IMR-90 (cell line): Measurements from ENCODE around the gene ATG10. TPM values are rescaled to one million over a fixed set of nuclear protein-coding genes. Genes with fewer than 3 reads are reported as not detected.
A peak's percentile ranks its signal among the peaks of the same experiment; 100 is the strongest.

Source experiments
- ATAC-seq: fragments of 200-7000 bp; cut with Tn5 transposase; 2 replicates; pipeline ENCODE4 v1.9.1; 2020; ENCODE audit warnings: low read depth, mild to moderate bottlenecking, moderate library complexity
- BruUV-seq: library from RNA; stranded (reverse); fragments of 400-500 nt; replicated peaks from 2 replicates; lab custom pipeline; 2021; lab: Mats Ljungman, UMichigan
- CTCF ChIA-PET: fragments of 300-600 bp; formaldehyde crosslinking; extraction: SDS; loops from one replicate; lab custom pipeline; 2021; ENCODE audit warnings: antibody characterized with exemption; lab: Yijun Ruan, JAX
- POLR2A ChIA-PET: fragments of 300-600 bp; sonication (Branson Sonifier 250); formaldehyde crosslinking; loops from one replicate; lab custom pipeline; 2022; ENCODE audit warnings: antibody characterized with exemption; ENCODE audit not compliant: unreplicated experiment; lab: Charles Lee
- DNase-seq: peaks from one replicate; pipeline ENCODE4 v3.0.0; 2013
- H2AFZ ChIP-seq: replicated peaks from 2 replicates; pipeline ENCODE3; 2013; ENCODE audit warnings: low read length, mild to moderate bottlenecking; ENCODE audit not compliant: poor library complexity
- H2AK5ac ChIP-seq: 2 replicates; pipeline ENCODE4 v1.6.1; 2013; ENCODE audit warnings: low read depth, low read length, inconsistent platforms
- H2AK9ac ChIP-seq: replicated peaks from 2 replicates; pipeline ENCODE3; 2013; ENCODE audit warnings: mild to moderate bottlenecking, low read depth, low read length, moderate library complexity; ENCODE audit not compliant: poor library complexity
- H2BK120ac ChIP-seq: 2 replicates; pipeline ENCODE4 v1.6.1; 2013; ENCODE audit warnings: low read depth, low read length, inconsistent platforms
- H2BK15ac ChIP-seq: 3 replicates; pipeline ENCODE4 v1.6.1; 2013; ENCODE audit warnings: low read depth, low read length, inconsistent platforms
- H2BK20ac ChIP-seq: 2 replicates; pipeline ENCODE4 v1.6.1; 2013; ENCODE audit warnings: low read depth, mild to moderate bottlenecking, inconsistent platforms, low read length, moderate library complexity
- H2BK5ac ChIP-seq: 2 replicates; pipeline ENCODE4 v1.6.1; 2013; ENCODE audit warnings: mild to moderate bottlenecking, low read depth, low read length, inconsistent platforms; ENCODE audit not compliant: poor library complexity, severe bottlenecking
- H3K14ac ChIP-seq: replicated peaks from 2 replicates; pipeline ENCODE4 v1.6.1; 2013; ENCODE audit warnings: low read depth, low read length, inconsistent platforms
- H3K18ac ChIP-seq: 2 replicates; pipeline ENCODE4 v1.6.1; 2013; ENCODE audit warnings: low read depth, low read length, control low read depth
- H3K23ac ChIP-seq: 2 replicates; pipeline ENCODE4 v1.6.1; 2013; ENCODE audit warnings: low read depth, low read length, inconsistent platforms
- H3K27ac ChIP-seq: 2 replicates; pipeline ENCODE4 v1.5.1; 2013; ENCODE audit warnings: mild to moderate bottlenecking, control low read depth, low read length; ENCODE audit not compliant: insufficient read depth
- H3K27me3 ChIP-seq: 2 replicates; pipeline ENCODE4 v1.6.1; 2013; ENCODE audit warnings: low read length; ENCODE audit not compliant: control insufficient read depth, insufficient read depth
- H3K36me3 ChIP-seq: 2 replicates; pipeline ENCODE4 v1.6.1; 2013; ENCODE audit warnings: low read length, mixed read lengths; ENCODE audit not compliant: control insufficient read depth, insufficient read depth
- H3K4ac ChIP-seq: 2 replicates; pipeline ENCODE4 v1.6.1; 2013; ENCODE audit warnings: low read depth, low read length, inconsistent platforms
- H3K4me1 ChIP-seq: 2 replicates; pipeline ENCODE4 v1.6.1; 2013; ENCODE audit warnings: low read length, mixed read lengths; ENCODE audit not compliant: control insufficient read depth, insufficient read depth
- H3K4me2 ChIP-seq: 2 replicates; pipeline ENCODE4 v1.6.1; 2013; ENCODE audit warnings: low read depth, mild to moderate bottlenecking, control low read depth, low read length, moderate library complexity
- H3K4me3 ChIP-seq: 2 replicates; pipeline ENCODE4 v1.5.1; 2013; ENCODE audit warnings: low read depth, mild to moderate bottlenecking, control low read depth, low read length, moderate library complexity; ENCODE audit not compliant: insufficient read depth
- H3K56ac ChIP-seq: 2 replicates; pipeline ENCODE4 v1.6.1; 2013; ENCODE audit warnings: low read length, inconsistent platforms; ENCODE audit not compliant: insufficient read depth; ENCODE audit errors: extremely low read depth
- H3K79me1 ChIP-seq, 2 experiments: 2 replicates each; pipeline ENCODE4 v1.6.1; 2013; ENCODE audit warnings: low read length in 2 of 2, inconsistent platforms in 1 of 2, low read depth in 1 of 2
- H3K9ac ChIP-seq: 2 replicates; pipeline ENCODE4 v1.6.1; 2013; ENCODE audit warnings: low read depth, low read length, control low read depth
- H3K9me1 ChIP-seq: 2 replicates; pipeline ENCODE4 v1.6.1; 2013; ENCODE audit warnings: low read length, inconsistent platforms; ENCODE audit not compliant: insufficient read depth
- H3K9me3 ChIP-seq: 2 replicates; pipeline ENCODE4 v1.6.1; 2013; ENCODE audit warnings: low read length; ENCODE audit not compliant: control insufficient read depth, insufficient read depth
- H4K20me1 ChIP-seq: 2 replicates; pipeline ENCODE4 v1.6.1; 2013; ENCODE audit warnings: low read length, inconsistent platforms; ENCODE audit not compliant: insufficient read depth
- H4K5ac ChIP-seq: 2 replicates; pipeline ENCODE4 v1.6.1; 2013; ENCODE audit warnings: mild to moderate bottlenecking, low read depth, low read length, control low read depth
- H4K8ac ChIP-seq, 2 experiments: 2 replicates each; pipeline ENCODE4 v1.6.1; 2013; ENCODE audit warnings: low read depth in 2 of 2, low read length in 2 of 2, control low read depth in 1 of 2, inconsistent platforms in 1 of 2
- H4K91ac ChIP-seq: 2 replicates; pipeline ENCODE4 v1.6.1; 2013; ENCODE audit warnings: low read depth, low read length, inconsistent platforms; ENCODE audit not compliant: insufficient read depth
- BHLHE40 ChIP-seq: fragments of 150-350 bp; IDR thresholded peaks from 2 replicates; pipeline ENCODE4 v1.6.1; 2016; ENCODE audit warnings: mild to moderate bottlenecking, low read depth, low read length
- CEBPB ChIP-seq: IDR thresholded peaks from 2 replicates; pipeline ENCODE4 v1.6.1; 2012; ENCODE audit warnings: low read depth, low read length, improper control_type of control experiment
- CHD1 ChIP-seq: IDR thresholded peaks from 2 replicates; pipeline ENCODE4 v1.6.1; 2012; ENCODE audit warnings: low read depth, low read length, improper control_type of control experiment
- MAFK ChIP-seq: IDR thresholded peaks from 2 replicates; pipeline ENCODE4 v1.6.1; 2012; ENCODE audit warnings: low read depth, low read length, improper control_type of control experiment
- MAZ ChIP-seq: IDR thresholded peaks from 2 replicates; pipeline ENCODE4 v1.6.1; 2012; ENCODE audit warnings: low read depth, mild to moderate bottlenecking, low read length, improper control_type of control experiment, moderate library complexity, borderline replicate concordance
- MXI1 ChIP-seq: IDR thresholded peaks from 2 replicates; pipeline ENCODE4 v1.6.1; 2012; ENCODE audit warnings: low read depth, mild to moderate bottlenecking, low read length, moderate library complexity, borderline replicate concordance
- POLR2A ChIP-seq: IDR thresholded peaks from 2 replicates; pipeline ENCODE4 v1.6.1; 2012; ENCODE audit warnings: mild to moderate bottlenecking, low read depth, low read length
- RAD21 ChIP-seq: IDR thresholded peaks from 2 replicates; pipeline ENCODE4 v1.6.1; 2012; ENCODE audit warnings: low read length, improper control_type of control experiment
- RFX5 ChIP-seq: IDR thresholded peaks from 2 replicates; pipeline ENCODE4 v1.8.0; 2012; ENCODE audit warnings: low read depth, mild to moderate bottlenecking, low read length, moderate library complexity
- WGBS, 2 experiments: methylation state at CpG; one replicate each; pipeline versions ENCODE4 v1.1.5 to v1.1.7; 2013; ENCODE audit warnings: missing lambda C conversion rate in 2 of 2; ENCODE audit not compliant: insufficient read length in 1 of 2; ENCODE audit errors: extremely low coverage in 2 of 2; 5-methylcytosine and 5-hydroxymethylcytosine counted together
- dilution Hi-C: fragments of 300-500 bp; cut with HindIII; formaldehyde crosslinking; loops from one replicate; pipeline ENCODE4 v1.14.3; 2018; ENCODE audit warnings: low sequenced_read_pairs; ENCODE audit not compliant: unreplicated experiment
- in situ Hi-C: fragments of 300-500 bp; cut with MboI; formaldehyde crosslinking; loops from 3 replicates; pipeline ENCODE4 v1.14.3; 2019; ENCODE audit warnings: low sequenced_read_pairs, inconsistent platforms, mixed read lengths
- intact Hi-C: fragments of 100-400 bp; cut with micrococcal nuclease; formaldehyde crosslinking; loops from 2 replicates; pipeline ENCODE4 v1.10.0; 2022
- polyA plus RNA-seq, 3 experiments: library from polyadenylated mRNA; depleted of rRNA; stranded (reverse); fragments of >200 nt; gene quantifications; 2 replicates each; pipeline ENCODE4 v1.2.3, GENCODE V29; 2012; ENCODE audit warnings: low replicate concordance in 1 of 3
- total RNA-seq: library from RNA; depleted of rRNA; stranded (reverse); fragments of >200 nt; gene quantifications from 2 replicates; pipeline ENCODE4 v1.2.3, GENCODE V29; 2012
- TF ChIP-seq, protein P1 (sequence below): conservative IDR thresholded peaks from 2 replicates; pipeline ENCODE4 v1.5.1; 2012; ENCODE audit warnings: mild to moderate bottlenecking, low read depth, low read length, improper control_type of control experiment
- TF ChIP-seq, protein P2 (sequence below): fragments of 150-350 bp; IDR thresholded peaks from 2 replicates; pipeline ENCODE4 v1.6.1; 2017; ENCODE audit warnings: mild to moderate bottlenecking, antibody characterized with exemption, low read length, low read depth

The ATG10 gene
- total and polyA plus RNA-seq, 2 of the 4 experiments (the other 2 are of a cell fraction), result 3.4 to 8.1 TPM

DNA sequence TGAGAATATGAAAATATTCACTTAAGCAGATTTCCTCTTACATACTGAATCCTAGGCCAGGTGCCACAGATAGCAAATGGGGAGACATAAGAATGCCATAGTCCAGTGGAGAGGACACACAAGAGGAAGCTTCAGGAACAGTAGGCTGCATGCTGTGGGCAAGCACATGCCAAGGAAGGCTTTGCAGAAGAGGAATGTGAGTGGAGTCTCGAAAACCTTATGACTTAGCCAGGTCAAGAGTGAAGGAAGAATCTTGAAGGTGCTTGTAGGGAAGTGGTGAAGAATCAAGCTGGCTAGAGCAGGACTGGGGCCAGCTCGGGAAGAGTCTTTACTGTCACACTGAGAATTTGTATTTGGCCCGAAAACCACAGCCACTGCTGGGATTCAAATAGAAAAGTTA is 285.9 kb downstream of the ATG10 start:
- no TSS peak for BruUV-seq
- intact Hi-C loops, result loop anchor here (10.0 kb wide), 1 partner anchor 753 kb away; no protein-coding TSS in a partner anchor
- dilution Hi-C loops, result no loop called here

More for the DNA sequence above, 285.9 kb downstream of the ATG10 start:
- H3K9me3 ChIP-seq, result no peaks in the 10 kb centered on the region
- WGBS, 2 experiments, result 97% methylated on average over 3 of the region's 3 CpGs; no CpG with 5 or more reads in 1 of the 2 experiments
- H3K56ac ChIP-seq, result no peak overlapping the region
- H3K14ac ChIP-seq, result peak overlapping the region; percentile 29; the same call in 1 of the 2 replicates
- no peaks in the 10 kb centered on the region for H3K79me1 ChIP-seq
- H3K18ac ChIP-seq, result no peak overlapping the region
- no peak for ATAC-seq
- H4K91ac ChIP-seq, result no peak overlapping the region
- H3K9ac ChIP-seq, result no peak overlapping the region
- no peak overlapping the region for H2BK15ac ChIP-seq
- no peaks in the 10 kb centered on the region for H4K20me1 ChIP-seq
- H3K27ac ChIP-seq, result no peak overlapping the region
- no peak overlapping the region for H2BK5ac ChIP-seq
- no peak overlapping the region for H3K4me2 ChIP-seq
- no peak overlapping the region for H4K8ac ChIP-seq
- H2BK120ac ChIP-seq, result no peak overlapping the region
- H2AK9ac ChIP-seq, result no peak overlapping the region
- ChIA-PET POLR2A (no interaction called here), CTCF (interaction anchor here (0.6 to 1.7 kb wide), 3 partner anchors 11 to 751 kb away, joined by 3 read pairs; no protein-coding TSS in a partner anchor)
- no peak overlapping the region for H3K4ac ChIP-seq
- no peak overlapping the region for H2BK20ac ChIP-seq
- in situ Hi-C loops, result no loop called here
- no peak for TF ChIP-seq CEBPB
- TF ChIP-seq, protein P1, sequence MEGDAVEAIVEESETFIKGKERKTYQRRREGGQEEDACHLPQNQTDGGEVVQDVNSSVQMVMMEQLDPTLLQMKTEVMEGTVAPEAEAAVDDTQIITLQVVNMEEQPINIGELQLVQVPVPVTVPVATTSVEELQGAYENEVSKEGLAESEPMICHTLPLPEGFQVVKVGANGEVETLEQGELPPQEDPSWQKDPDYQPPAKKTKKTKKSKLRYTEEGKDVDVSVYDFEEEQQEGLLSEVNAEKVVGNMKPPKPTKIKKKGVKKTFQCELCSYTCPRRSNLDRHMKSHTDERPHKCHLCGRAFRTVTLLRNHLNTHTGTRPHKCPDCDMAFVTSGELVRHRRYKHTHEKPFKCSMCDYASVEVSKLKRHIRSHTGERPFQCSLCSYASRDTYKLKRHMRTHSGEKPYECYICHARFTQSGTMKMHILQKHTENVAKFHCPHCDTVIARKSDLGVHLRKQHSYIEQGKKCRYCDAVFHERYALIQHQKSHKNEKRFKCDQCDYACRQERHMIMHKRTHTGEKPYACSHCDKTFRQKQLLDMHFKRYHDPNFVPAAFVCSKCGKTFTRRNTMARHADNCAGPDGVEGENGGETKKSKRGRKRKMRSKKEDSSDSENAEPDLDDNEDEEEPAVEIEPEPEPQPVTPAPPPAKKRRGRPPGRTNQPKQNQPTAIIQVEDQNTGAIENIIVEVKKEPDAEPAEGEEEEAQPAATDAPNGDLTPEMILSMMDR, result no peak
- TF ChIP-seq MAZ, result no peak
- TF ChIP-seq, protein P2, sequence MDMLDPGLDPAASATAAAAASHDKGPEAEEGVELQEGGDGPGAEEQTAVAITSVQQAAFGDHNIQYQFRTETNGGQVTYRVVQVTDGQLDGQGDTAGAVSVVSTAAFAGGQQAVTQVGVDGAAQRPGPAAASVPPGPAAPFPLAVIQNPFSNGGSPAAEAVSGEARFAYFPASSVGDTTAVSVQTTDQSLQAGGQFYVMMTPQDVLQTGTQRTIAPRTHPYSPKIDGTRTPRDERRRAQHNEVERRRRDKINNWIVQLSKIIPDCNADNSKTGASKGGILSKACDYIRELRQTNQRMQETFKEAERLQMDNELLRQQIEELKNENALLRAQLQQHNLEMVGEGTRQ, result no peak
- TF ChIP-seq RFX5, result no peak
- TF ChIP-seq MXI1, result no peak
- no peak for TF ChIP-seq BHLHE40
- TF ChIP-seq CHD1, result no peak
- TF ChIP-seq MAFK, result no peak
- TF ChIP-seq RAD21, result no peak
- TF ChIP-seq POLR2A, result no peak
- peaks cover 3% of the 10 kb centered on the region for H3K9me1 ChIP-seq
- no peaks in the 10 kb centered on the region for H3K36me3 ChIP-seq
- peak overlapping the region; percentile 33; the same call in 1 of the 2 replicates for H3K23ac ChIP-seq
- no peak overlapping the region for H2AK5ac ChIP-seq
- H3K27me3 ChIP-seq, result no peaks in the 10 kb centered on the region
- no peak overlapping the region for H3K4me3 ChIP-seq
- no peak for DNase-seq
- H4K5ac ChIP-seq, result no peak overlapping the region
- H2AFZ ChIP-seq, result no peak overlapping the region
- peaks cover 1% of the 10 kb centered on the region; the same call in 1 of the 2 replicates for H3K4me1 ChIP-seq
